OCI-LY3 (cell line): Measurements from ENCODE around the gene JADE1.

ENCODE experiments used
- H2AFZ ChIP-seq: fragments of 200-600, 300-600 bp; shearing (Covaris generic); 2 replicates; pipeline ENCODE4 v1.6.0; 2014; ENCODE audit warnings: antibody characterized with exemption, low read depth, low read length
- H3K27ac ChIP-seq: fragments of 200-600, 300-600 bp; sonication (generic); 2 replicates; pipeline ENCODE4 v1.5.1; 2014; ENCODE audit warnings: mild to moderate bottlenecking, low read length, moderate library complexity, mixed read lengths
- H3K27me3 ChIP-seq: fragments of 200-600, 300-600 bp; sonication (generic); 2 replicates; pipeline ENCODE4 v1.6.1; 2014; ENCODE audit warnings: low read depth, low read length, mixed read lengths
- H3K36me3 ChIP-seq: fragments of 200-600, 300-600 bp; sonication (generic); replicated peaks from 2 replicates; pipeline ENCODE3; 2014; ENCODE audit warnings: low read depth, low read length, mixed read lengths
- H3K4me1 ChIP-seq: fragments of 300-600, 200-600 bp; sonication (generic); 2 replicates; pipeline ENCODE4 v1.6.1; 2014; ENCODE audit warnings: low read length, mixed read lengths
- H3K4me2 ChIP-seq: fragments of 200-600, 300-600 bp; sonication (generic); 2 replicates; pipeline ENCODE4 v1.6.1; 2014; ENCODE audit warnings: low read length, mixed read lengths
- H3K4me3 ChIP-seq: fragments of 300-600, 200-600 bp; sonication (generic); 2 replicates; pipeline ENCODE4 v1.5.1; 2014; ENCODE audit warnings: antibody characterized with exemption, mild to moderate bottlenecking, low read length, moderate library complexity
- H3K79me2 ChIP-seq: fragments of 300-600, 200-600 bp; shearing (Covaris generic); 2 replicates; pipeline ENCODE4 v1.6.1; 2014; ENCODE audit warnings: mild to moderate bottlenecking, low read length, mixed read lengths
- H3K9ac ChIP-seq: fragments of 300-600, 200-600 bp; shearing (Covaris generic); 2 replicates; pipeline ENCODE4 v1.6.0; 2014; ENCODE audit warnings: mild to moderate bottlenecking, low read length, moderate library complexity
- H3K9me3 ChIP-seq: fragments of 200-600, 300-600 bp; shearing (Covaris generic); 2 replicates; pipeline ENCODE4 v1.6.1; 2014; ENCODE audit warnings: low read length, mixed read lengths; ENCODE audit not compliant: insufficient read depth
- H4K20me1 ChIP-seq: fragments of 200-600, 300-600 bp; sonication (generic); 2 replicates; pipeline ENCODE4 v1.6.1; 2016; ENCODE audit warnings: low read length, mixed read lengths; ENCODE audit not compliant: insufficient read depth
- CTCF ChIP-seq: fragments of 200-600, 300-600 bp; sonication (generic); IDR thresholded peaks from 2 replicates; pipeline ENCODE4 v1.5.1; 2014; ENCODE audit warnings: antibody characterized with exemption, low read length, low read depth
- EZH2phosphoT487 ChIP-seq: fragments of 200-600 bp; shearing (Covaris generic); IDR thresholded peaks from 2 replicates; pipeline ENCODE4 v1.6.1; 2018; ENCODE audit warnings: antibody characterized with exemption, mixed run types, low read depth

JADE1 gene

GRCh38 chr4:128835498-128836222, 26.2 kb downstream of the JADE1 start:
- Histone ChIP-seq H2AFZ (no peak overlapping the region), H4K20me1 (peaks cover 66% of the 10 kb centered on the region), H3K27me3 (no peaks in the 10 kb centered on the region), H3K4me2 (no peak overlapping the region), H3K27ac (no peak overlapping the region), H3K4me1 (peaks cover 26% of the 10 kb centered on the region), H3K9me3 (no peaks in the 10 kb centered on the region), H3K9ac (no peak overlapping the region), H3K4me3 (no peak overlapping the region), H3K79me2 (peaks cover 95% of the 10 kb centered on the region), H3K36me3 (peaks cover 47% of the 10 kb centered on the region)
- TF ChIP-seq EZH2phosphoT487: no peak
- no peak for TF ChIP-seq CTCF

- Histone ChIP-seq H3K4me3 (no peak overlapping the region), H2AFZ (no peak overlapping the region), H3K79me2 (peaks cover 94% of the 10 kb centered on the region), H4K20me1 (peaks cover 64% of the 10 kb centered on the region), H3K36me3 (peaks cover 46% of the 10 kb centered on the region), H3K27me3 (no peaks in the 10 kb centered on the region), H3K27ac (no peak overlapping the region), H3K4me2 (no peak overlapping the region), H3K9ac (no peak overlapping the region), H3K9me3 (no peaks in the 10 kb centered on the region), H3K4me1 (peaks cover 10% of the 10 kb centered on the region)
- TF ChIP-seq EZH2phosphoT487 (no peak), CTCF (no peak)
Observed at GRCh38 chr4:128837198-128837597, 27.7 kb downstream of the JADE1 start.

GRCh38 chr4:128837679-128838078, 28.2 kb downstream of the JADE1 start:
- no peak for TF ChIP-seq CTCF
- TF ChIP-seq EZH2phosphoT487: no peak
- H3K4me2 ChIP-seq: no peak overlapping the region
- peaks cover 60% of the 10 kb centered on the region for H4K20me1 ChIP-seq

GRCh38 chr4:128840711-128841318, 31.3 kb downstream of the JADE1 start:
- H3K36me3 ChIP-seq: peaks cover 41% of the 10 kb centered on the region

More at GRCh38 chr4:128837679-128838078, 28.2 kb downstream of the JADE1 start:
- Histone ChIP-seq H3K9ac (no peak overlapping the region), H3K9me3 (no peaks in the 10 kb centered on the region), H3K4me3 (no peak overlapping the region), H3K27me3 (no peaks in the 10 kb centered on the region), H3K79me2 (peaks cover 94% of the 10 kb centered on the region), H2AFZ (no peak overlapping the region), H3K27ac (no peak overlapping the region), H3K4me1 (peaks cover 6% of the 10 kb centered on the region), H3K36me3 (peaks cover 43% of the 10 kb centered on the region)

More at GRCh38 chr4:128840711-128841318, 31.3 kb downstream of the JADE1 start:
- H3K27me3 ChIP-seq: no peaks in the 10 kb centered on the region
- no peak overlapping the region for H3K4me2 ChIP-seq
- no peaks in the 10 kb centered on the region for H3K9me3 ChIP-seq
- no peaks in the 10 kb centered on the region for H3K4me1 ChIP-seq
- H3K27ac ChIP-seq: no peak overlapping the region
- H3K79me2 ChIP-seq: peaks cover 78% of the 10 kb centered on the region
- no peak overlapping the region for H3K9ac ChIP-seq
- H4K20me1 ChIP-seq: peaks cover 38% of the 10 kb centered on the region
- TF ChIP-seq CTCF (no peak), EZH2phosphoT487 (no peak)
- no peak overlapping the region for H3K4me3 ChIP-seq
- H2AFZ ChIP-seq: no peak overlapping the region
